Prostate gland (tissue), 2 donors: ENCODE results near the gene TFRC.
"Not testable (repeated sequence)": the region's sequence is repeated elsewhere in the genome, so short reads cannot be mapped to it uniquely, and the experiment has no call there.

Source experiments
- POLR2AphosphoS5 ChIP-seq: sonication (generic); formaldehyde crosslinking; IDR thresholded peaks from one replicate; pipeline ENCODE4 v1.6.1; 2017; ENCODE audit warnings: antibody characterized with exemption
- TF ChIP-seq, protein P1 (sequence below), 4 experiments: fragments of 200-600 bp in 2 of 4; fragments of 450-650 bp in 2 of 4; sonication (generic) in 2 of 4; IDR thresholded peaks; 1 replicate in 3 of 4; 2 replicates in 1 of 4; pipeline ENCODE4 v1.5.1; 2016 to 2019; ENCODE audit warnings: antibody characterized with exemption in 4 of 4, mild to moderate bottlenecking in 2 of 4, moderate library complexity in 2 of 4

DNA sequence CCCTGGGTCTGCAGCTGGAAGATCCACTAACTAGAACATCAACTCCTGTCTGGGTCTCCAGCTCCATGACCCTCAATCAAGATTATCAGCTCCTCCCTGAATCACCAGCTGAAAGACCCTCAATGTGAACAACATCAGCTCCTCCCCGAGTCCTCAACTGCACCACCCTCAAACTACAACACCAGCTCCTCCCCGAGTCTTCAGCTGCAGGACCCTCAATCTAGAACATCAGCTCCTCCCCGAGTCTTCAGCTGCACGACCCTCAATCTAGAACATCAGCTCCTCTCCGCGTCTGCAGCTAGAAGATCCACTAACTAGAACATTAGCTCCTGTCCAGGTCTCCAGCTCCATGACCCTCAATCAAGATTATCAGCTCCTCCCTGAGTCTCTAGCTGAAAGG lies 79.2 kb downstream of the TFRC start:
- TF ChIP-seq, protein P1, sequence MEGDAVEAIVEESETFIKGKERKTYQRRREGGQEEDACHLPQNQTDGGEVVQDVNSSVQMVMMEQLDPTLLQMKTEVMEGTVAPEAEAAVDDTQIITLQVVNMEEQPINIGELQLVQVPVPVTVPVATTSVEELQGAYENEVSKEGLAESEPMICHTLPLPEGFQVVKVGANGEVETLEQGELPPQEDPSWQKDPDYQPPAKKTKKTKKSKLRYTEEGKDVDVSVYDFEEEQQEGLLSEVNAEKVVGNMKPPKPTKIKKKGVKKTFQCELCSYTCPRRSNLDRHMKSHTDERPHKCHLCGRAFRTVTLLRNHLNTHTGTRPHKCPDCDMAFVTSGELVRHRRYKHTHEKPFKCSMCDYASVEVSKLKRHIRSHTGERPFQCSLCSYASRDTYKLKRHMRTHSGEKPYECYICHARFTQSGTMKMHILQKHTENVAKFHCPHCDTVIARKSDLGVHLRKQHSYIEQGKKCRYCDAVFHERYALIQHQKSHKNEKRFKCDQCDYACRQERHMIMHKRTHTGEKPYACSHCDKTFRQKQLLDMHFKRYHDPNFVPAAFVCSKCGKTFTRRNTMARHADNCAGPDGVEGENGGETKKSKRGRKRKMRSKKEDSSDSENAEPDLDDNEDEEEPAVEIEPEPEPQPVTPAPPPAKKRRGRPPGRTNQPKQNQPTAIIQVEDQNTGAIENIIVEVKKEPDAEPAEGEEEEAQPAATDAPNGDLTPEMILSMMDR (IDR thresholded peaks at IDR 0.05): not testable (repeated sequence)
- not testable (repeated sequence) for TF ChIP-seq POLR2AphosphoS5
